WERI-Rb-1 (cell line): Measurements from ENCODE around the gene GAB2.

Experiments used
- DNase-seq: peaks from one replicate; pipeline ENCODE4 v3.0.0-alpha.2; 2020
- H3K27ac ChIP-seq: fragments of 250-450 bp; sonication (Bioruptor Pico); 2 replicates; pipeline ENCODE4 v1.5.1; 2020; ENCODE audit warnings: mild to moderate bottlenecking, moderate library complexity
- H3K27me3 ChIP-seq: fragments of 250-450 bp; sonication (Bioruptor Pico); 2 replicates; pipeline ENCODE4 v1.5.1; 2021; ENCODE audit warnings: mild to moderate bottlenecking, low read depth, moderate library complexity; ENCODE audit not compliant: insufficient read depth, severe bottlenecking
- H3K36me3 ChIP-seq: fragments of 250-450 bp; sonication (Bioruptor Pico); 2 replicates; pipeline ENCODE4 v1.5.1; 2020; ENCODE audit warnings: mild to moderate bottlenecking, moderate library complexity
- H3K4me3 ChIP-seq: 2 replicates; pipeline ENCODE4 v1.5.1; 2011; ENCODE audit warnings: low read depth, mild to moderate bottlenecking, control low read depth, low read length
- H3K9me3 ChIP-seq: fragments of 250-450 bp; sonication (Bioruptor Pico); 2 replicates; pipeline ENCODE4 v1.5.1; 2021; ENCODE audit warnings: mild to moderate bottlenecking, moderate library complexity; ENCODE audit not compliant: severe bottlenecking
- TF ChIP-seq, protein P1 (sequence below): IDR thresholded peaks from 2 replicates; pipeline ENCODE4 v1.5.1; 2011; ENCODE audit warnings: low read depth, mild to moderate bottlenecking, control low read depth, inconsistent platforms, low read length

Gene GAB2

DNA sequence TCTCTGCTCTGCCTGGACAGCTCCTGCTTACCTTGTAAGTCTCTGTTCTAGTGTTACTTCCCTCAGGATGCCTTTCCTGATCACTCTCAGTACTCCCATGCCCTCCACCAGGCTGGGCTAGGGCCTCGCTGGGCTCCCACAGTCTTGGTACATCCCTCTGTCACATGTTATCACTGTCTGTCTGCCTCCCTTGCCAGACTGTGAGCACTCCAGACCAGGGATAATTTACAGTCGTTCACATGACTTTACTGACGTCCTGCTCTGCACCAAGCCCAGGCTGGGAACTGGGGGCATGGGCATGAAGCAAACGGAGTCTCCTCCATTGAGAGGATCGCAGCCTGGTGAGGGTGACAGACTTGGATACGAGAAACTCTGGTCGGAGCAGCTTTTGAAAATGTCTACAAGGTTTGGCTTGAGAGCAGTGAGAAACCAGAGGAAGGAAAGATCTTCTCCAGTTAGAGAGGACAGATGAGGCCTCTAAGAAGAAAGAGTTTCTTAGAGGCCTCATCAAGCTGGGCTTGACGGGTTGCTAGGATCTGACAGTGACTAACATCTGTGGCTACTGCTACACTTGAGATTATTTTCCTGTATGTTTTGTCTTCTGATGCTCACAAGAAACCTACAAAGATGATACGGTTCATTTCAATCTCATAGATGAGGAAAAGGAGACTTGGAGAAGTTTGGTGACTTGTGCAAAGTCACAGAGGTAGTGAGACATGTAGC, 216.4 kb downstream of the GAB2 start:
- H3K27ac ChIP-seq, result no peak overlapping the region
- TF ChIP-seq, protein P1, sequence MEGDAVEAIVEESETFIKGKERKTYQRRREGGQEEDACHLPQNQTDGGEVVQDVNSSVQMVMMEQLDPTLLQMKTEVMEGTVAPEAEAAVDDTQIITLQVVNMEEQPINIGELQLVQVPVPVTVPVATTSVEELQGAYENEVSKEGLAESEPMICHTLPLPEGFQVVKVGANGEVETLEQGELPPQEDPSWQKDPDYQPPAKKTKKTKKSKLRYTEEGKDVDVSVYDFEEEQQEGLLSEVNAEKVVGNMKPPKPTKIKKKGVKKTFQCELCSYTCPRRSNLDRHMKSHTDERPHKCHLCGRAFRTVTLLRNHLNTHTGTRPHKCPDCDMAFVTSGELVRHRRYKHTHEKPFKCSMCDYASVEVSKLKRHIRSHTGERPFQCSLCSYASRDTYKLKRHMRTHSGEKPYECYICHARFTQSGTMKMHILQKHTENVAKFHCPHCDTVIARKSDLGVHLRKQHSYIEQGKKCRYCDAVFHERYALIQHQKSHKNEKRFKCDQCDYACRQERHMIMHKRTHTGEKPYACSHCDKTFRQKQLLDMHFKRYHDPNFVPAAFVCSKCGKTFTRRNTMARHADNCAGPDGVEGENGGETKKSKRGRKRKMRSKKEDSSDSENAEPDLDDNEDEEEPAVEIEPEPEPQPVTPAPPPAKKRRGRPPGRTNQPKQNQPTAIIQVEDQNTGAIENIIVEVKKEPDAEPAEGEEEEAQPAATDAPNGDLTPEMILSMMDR, result no peak
- DNase-seq, result no peak
- no peaks in the 10 kb centered on the region for H3K27me3 ChIP-seq
- H3K4me3 ChIP-seq, result no peak overlapping the region
- no peaks in the 10 kb centered on the region for H3K9me3 ChIP-seq
- H3K36me3 ChIP-seq, result peaks cover 12% of the 10 kb centered on the region

- Histone ChIP-seq H3K4me3 (no peak overlapping the region), H3K27me3 (no peaks in the 10 kb centered on the region), H3K9me3 (no peaks in the 10 kb centered on the region), H3K27ac (no peak overlapping the region), H3K36me3 (peaks cover 12% of the 10 kb centered on the region)
- TF ChIP-seq, protein P1, result no peak
- DNase-seq, result no peak
These were observed 217.1 kb downstream of the GAB2 start for GRCh38 chr11:78200553-78200952.

DNA sequence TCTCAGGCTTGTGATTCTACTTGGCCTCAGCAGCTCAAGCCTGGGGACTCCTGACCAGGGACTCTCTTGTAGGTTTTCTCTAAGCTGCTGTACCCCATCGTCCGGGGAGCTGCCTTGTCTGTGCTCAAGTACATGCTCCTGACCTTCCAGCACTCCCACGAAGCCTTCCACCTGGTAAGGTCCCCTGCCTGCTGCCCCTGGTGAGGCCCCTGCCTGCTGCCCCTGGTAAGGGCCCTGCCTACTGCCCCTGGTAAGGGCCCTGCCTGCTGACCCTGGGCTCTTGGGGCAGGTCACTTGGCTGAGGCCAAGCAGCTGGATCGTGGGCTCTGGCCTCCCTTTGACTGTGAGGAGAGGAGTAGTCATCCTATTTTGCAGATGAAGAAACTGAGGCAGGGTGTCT, 217.6 kb downstream of the GAB2 start:
- H3K27ac ChIP-seq, result no peak overlapping the region
- TF ChIP-seq, protein P1, result no peak
- no peaks in the 10 kb centered on the region for H3K9me3 ChIP-seq
- peaks cover 12% of the 10 kb centered on the region for H3K36me3 ChIP-seq
- no peak overlapping the region for H3K4me3 ChIP-seq
- no peak for DNase-seq
- H3K27me3 ChIP-seq, result no peaks in the 10 kb centered on the region

DNA sequence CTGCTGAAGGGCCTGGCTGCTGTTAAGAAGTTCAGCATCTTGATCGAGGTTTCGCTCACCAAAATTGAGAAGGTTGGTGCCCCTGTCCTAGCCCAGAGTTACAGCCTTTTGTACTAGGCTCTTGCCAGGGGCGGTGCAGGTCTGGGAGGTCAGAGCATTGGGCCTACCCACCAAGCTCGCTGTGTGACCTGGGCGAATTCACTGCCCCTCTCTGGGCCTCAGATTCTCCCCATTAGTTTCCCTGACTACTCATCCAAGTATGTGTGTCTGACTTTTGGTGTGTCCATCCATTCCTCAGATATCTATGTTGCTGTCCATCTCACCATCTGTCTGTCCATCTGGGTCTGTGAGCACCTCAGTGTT, 218.0 kb downstream of the GAB2 start:
- Histone ChIP-seq H3K4me3 (no peak overlapping the region), H3K36me3 (peaks cover 12% of the 10 kb centered on the region), H3K9me3 (no peaks in the 10 kb centered on the region), H3K27me3 (no peaks in the 10 kb centered on the region), H3K27ac (no peak overlapping the region)
- DNase-seq, result no peak
- TF ChIP-seq, protein P1, result no peak

DNA sequence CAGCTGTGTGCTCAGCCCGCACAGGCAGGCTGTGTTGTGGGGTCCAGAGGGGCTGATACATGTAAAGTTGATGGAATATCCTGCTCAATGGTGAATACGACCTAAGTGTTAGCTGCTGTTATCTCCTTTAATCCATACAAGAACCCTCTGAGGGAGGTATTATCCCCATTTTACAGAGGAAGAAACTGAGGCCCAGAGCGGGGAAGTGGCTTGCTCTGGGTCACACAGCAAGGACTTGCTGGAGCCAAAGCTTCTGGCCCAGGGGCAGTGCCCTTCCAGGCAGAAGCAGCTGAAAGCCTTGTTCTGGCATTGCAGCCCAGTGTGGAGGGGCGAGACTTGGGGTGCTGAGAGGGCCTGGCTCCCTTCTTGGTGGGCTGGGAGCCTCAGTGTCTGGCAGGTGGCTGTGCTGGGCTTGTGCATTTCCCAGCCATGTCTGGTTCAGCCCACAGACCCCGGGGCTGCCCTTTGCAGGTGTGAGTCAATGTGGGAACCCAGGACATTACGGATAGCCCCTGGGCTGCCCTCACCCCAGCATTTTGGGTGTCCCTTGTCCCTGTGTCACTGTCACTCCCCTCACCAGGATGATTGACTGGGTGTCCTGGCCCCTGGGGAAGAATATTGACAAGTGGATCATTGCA, 218.5 kb downstream of the GAB2 start:
- TF ChIP-seq, protein P1, result no peak
- no peak overlapping the region for H3K27ac ChIP-seq
- no peaks in the 10 kb centered on the region for H3K27me3 ChIP-seq
- H3K4me3 ChIP-seq, result no peak overlapping the region
- DNase-seq, result no peak
- no peaks in the 10 kb centered on the region for H3K9me3 ChIP-seq
- peaks cover 12% of the 10 kb centered on the region for H3K36me3 ChIP-seq
